Uterus (tissue), 4 donors: ENCODE results near the gene NFXL1. TPM values are rescaled to one million over a fixed set of nuclear protein-coding genes. Genes with fewer than 3 reads are reported as not detected.

Experiments
- DNase-seq, 2 donors: peaks; one replicate each; pipeline ENCODE4 v3.0.0-alpha.2; 2019 to 2020
- H3K27ac ChIP-seq, 2 donors: fragments of 200-600 bp; sonication (generic); 1 replicate in 1 of 2; 2 replicates in 1 of 2; pipeline ENCODE4 v1.5.1; 2016 to 2018
- H3K27me3 ChIP-seq, 2 donors: fragments of 200-600 bp; sonication (generic); one replicate each; pipeline ENCODE4 v1.5.1; 2018 to 2019; ENCODE audit warnings: control low read depth in 1 of 2
- H3K36me3 ChIP-seq, 2 donors: fragments of 200-600 bp; sonication (generic); one replicate each; pipeline ENCODE4 v1.5.1; 2019; ENCODE audit warnings: control low read depth in 1 of 2
- H3K4me1 ChIP-seq, 2 donors: fragments of 200-600 bp; sonication (generic); one replicate each; pipeline ENCODE4 v1.5.1; 2018 to 2019; ENCODE audit warnings: control low read depth in 1 of 2
- H3K4me3 ChIP-seq, 2 donors: fragments of 200-600 bp; sonication (generic); 1 replicate in 1 of 2; 2 replicates in 1 of 2; pipeline ENCODE4 v1.5.1; 2018 to 2019; ENCODE audit warnings: mild to moderate bottlenecking in 1 of 2
- H3K9me3 ChIP-seq, 2 donors: fragments of 200-600 bp; sonication (generic); one replicate each; pipeline ENCODE4 v1.5.1; 2019; ENCODE audit warnings: control low read depth in 1 of 2
- POLR2A ChIP-seq, 2 donors: fragments of 450-650 bp; IDR thresholded peaks; one replicate each; pipeline ENCODE4 v1.6.1; 2016; ENCODE audit warnings: antibody characterized with exemption in 2 of 2, mild to moderate bottlenecking in 1 of 2, moderate library complexity in 1 of 2
- intact Hi-C: fragments of 100-400 bp; cut with DNase I; formaldehyde crosslinking; loops from one replicate; pipeline ENCODE4 v1.15.1; 2023; ENCODE audit warnings: low total_unique reads
- total RNA-seq, 4 donors: library from RNA; depleted of rRNA in 3 of 4; stranded (reverse); fragments of >200 nt in 3 of 4; gene quantifications; one replicate each; pipeline versions ENCODE4 v1.1.0 to v1.2.4, GENCODE V29; 2014 to 2023
- TF ChIP-seq, protein P1 (sequence below), 4 experiments: fragments of 200-600 bp in 2 of 4; fragments of 450-650 bp in 2 of 4; sonication (generic) in 2 of 4; IDR thresholded peaks; one replicate each; pipeline ENCODE4 v1.5.1; 2016 to 2019; ENCODE audit warnings: antibody characterized with exemption in 4 of 4, mild to moderate bottlenecking in 2 of 4, moderate library complexity in 1 of 4
- donor health status: DM: yes; HTN: yes; CAD: no.

NFXL1 gene
- total RNA-seq, 4 donors from 2014 or later, result 5.9 to 24.9 (median 19.6) TPM

DNA sequence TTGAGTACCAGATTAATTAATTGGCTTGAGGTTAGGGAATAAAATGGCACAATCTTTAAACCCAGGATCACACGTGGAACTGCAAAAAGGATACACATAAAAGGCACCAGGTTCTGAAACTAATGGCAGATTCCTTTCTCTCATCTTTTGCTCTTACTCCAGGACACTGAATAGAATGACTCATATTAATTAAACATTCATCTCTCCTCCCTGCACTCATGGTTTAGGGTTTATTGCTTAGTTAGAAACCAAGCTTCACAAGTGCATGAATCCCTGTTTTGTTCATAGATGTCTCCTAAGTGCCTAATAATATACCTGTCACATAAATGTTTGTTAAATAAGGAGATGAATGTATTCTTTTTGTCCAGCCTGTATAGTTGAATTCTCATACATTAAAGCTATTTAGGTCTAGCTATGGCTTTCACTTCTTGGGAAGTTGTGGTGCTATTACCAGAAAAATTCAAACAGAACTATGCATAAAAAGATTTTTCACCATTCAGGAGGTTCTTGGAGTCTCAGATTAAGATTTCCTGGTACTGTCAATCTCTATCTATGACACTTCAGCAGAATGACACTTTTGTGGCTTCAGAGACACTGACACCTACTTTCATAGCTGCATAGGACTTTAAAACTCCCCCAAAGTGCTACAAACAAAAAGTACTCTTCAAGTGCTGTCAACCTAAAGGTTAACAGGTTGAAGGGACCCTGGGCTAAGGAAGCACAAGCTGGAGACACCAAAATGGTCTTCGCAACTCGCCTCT, 83.9 kb downstream of the NFXL1 start:
- Histone ChIP-seq H3K4me1 (no peaks in the 10 kb centered on the region), H3K4me3 (no peak overlapping the region), H3K36me3 (no peaks in the 10 kb centered on the region), H3K27me3 (no peaks in the 10 kb centered on the region), H3K9me3 (no peaks in the 10 kb centered on the region), H3K27ac (no peak overlapping the region)
- intact Hi-C loops, result no loop called here
- TF ChIP-seq POLR2A (IDR thresholded peaks at IDR 0.05), result no peak
- TF ChIP-seq, protein P1, sequence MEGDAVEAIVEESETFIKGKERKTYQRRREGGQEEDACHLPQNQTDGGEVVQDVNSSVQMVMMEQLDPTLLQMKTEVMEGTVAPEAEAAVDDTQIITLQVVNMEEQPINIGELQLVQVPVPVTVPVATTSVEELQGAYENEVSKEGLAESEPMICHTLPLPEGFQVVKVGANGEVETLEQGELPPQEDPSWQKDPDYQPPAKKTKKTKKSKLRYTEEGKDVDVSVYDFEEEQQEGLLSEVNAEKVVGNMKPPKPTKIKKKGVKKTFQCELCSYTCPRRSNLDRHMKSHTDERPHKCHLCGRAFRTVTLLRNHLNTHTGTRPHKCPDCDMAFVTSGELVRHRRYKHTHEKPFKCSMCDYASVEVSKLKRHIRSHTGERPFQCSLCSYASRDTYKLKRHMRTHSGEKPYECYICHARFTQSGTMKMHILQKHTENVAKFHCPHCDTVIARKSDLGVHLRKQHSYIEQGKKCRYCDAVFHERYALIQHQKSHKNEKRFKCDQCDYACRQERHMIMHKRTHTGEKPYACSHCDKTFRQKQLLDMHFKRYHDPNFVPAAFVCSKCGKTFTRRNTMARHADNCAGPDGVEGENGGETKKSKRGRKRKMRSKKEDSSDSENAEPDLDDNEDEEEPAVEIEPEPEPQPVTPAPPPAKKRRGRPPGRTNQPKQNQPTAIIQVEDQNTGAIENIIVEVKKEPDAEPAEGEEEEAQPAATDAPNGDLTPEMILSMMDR (IDR thresholded peaks at IDR 0.05), result no peak
- DNase-seq, result no peak

DNA sequence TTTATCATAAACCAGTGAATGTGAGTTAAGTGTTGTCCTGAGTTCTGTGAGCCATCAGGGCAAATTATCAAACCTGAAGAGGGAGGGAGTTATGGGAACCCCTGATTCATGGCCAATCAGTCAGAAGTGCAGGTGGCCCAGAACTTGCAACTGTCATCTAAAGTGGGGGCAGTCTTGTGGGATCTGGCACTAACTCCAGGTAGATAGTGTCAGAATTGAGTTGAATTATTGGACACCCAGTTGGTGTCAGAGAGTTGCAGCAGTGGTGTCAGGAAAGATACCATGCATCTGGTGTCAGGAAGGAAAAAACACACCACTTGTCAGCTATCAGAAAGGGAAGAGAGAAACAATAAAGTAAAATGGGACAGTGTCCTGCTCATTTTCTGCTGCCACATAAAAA, 84.9 kb downstream of the NFXL1 start:
- Histone ChIP-seq H3K9me3 (no peaks in the 10 kb centered on the region), H3K27ac (no peak overlapping the region), H3K4me1 (no peaks in the 10 kb centered on the region), H3K4me3 (no peak overlapping the region), H3K27me3 (no peaks in the 10 kb centered on the region), H3K36me3 (no peaks in the 10 kb centered on the region)
- no peak for DNase-seq
- TF ChIP-seq POLR2A (IDR thresholded peaks at IDR 0.05), result no peak
- TF ChIP-seq, protein P1 (IDR thresholded peaks at IDR 0.05), result no peak
- intact Hi-C loops, result no loop called here

DNA sequence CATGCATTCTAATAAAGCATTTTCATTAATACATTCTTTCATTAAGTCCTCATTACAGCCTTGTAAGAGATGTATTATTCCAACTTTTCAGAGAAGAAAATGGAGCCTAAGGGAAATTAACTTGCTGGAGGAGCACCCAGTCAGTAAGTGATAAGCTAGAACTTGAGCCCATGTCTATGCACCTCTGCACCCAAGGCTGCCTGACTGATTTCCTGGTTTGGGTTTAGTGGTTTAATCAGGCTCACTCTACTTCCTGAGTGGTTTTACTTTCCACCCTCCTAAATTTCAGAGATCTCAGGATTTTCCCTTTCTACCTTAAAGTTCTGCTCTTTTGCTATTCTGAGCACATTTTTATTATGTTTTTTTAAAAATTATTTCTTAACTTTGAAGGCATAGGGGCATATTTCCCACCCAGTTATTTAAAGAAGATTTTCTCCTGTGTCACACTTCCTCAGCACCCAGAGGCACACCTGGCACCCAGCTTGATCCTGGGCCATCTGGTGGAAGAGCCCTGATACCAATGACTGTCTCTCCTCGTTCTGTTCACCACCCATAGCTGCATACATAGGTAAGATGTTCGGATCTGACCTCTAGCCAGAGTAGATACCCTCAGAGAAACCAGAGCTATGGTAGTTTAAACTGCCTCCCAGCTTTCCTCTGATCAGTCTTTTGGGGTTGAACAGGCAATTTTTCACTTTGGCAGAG, 86.9 kb downstream of the NFXL1 start:
- no peak for TF ChIP-seq POLR2A (IDR thresholded peaks at IDR 0.05)
- TF ChIP-seq, protein P1 (IDR thresholded peaks at IDR 0.05), result no peak
- Histone ChIP-seq H3K4me3 (no peak overlapping the region), H3K9me3 (no peaks in the 10 kb centered on the region), H3K36me3 (no peaks in the 10 kb centered on the region), H3K27ac (no peak overlapping the region), H3K27me3 (no peaks in the 10 kb centered on the region), H3K4me1 (no peaks in the 10 kb centered on the region)
- no peak for DNase-seq
- intact Hi-C loops, result no loop called here

DNA sequence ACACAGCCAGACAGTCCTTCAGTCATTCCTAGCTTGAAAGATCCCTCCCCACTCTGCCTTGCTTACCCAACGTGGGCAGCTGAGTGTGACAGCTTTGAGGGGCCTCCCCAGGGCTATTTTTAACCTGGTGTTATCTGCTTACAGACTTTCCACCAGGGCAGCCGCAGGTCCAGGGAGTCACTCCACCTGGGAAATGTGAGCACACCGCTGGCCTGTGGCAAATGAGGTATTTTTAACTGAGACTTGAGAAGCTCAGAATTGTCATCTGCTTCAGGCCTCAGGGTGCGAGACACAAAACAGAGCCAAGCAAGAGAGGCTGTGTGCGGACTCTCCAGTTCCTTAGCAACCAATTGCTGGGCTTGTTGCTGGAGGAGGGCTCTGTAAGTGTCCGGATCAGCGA, 89.5 kb downstream of the NFXL1 start:
- intact Hi-C loops, result no loop called here
- Histone ChIP-seq H3K9me3 (no peaks in the 10 kb centered on the region), H3K36me3 (no peaks in the 10 kb centered on the region), H3K4me1 (no peaks in the 10 kb centered on the region), H3K27me3 (no peaks in the 10 kb centered on the region), H3K27ac (no peak overlapping the region), H3K4me3 (no peak overlapping the region)
- DNase-seq, result no peak
- TF ChIP-seq, protein P1 (IDR thresholded peaks at IDR 0.05), result no peak
- TF ChIP-seq POLR2A (IDR thresholded peaks at IDR 0.05), result no peak

DNA sequence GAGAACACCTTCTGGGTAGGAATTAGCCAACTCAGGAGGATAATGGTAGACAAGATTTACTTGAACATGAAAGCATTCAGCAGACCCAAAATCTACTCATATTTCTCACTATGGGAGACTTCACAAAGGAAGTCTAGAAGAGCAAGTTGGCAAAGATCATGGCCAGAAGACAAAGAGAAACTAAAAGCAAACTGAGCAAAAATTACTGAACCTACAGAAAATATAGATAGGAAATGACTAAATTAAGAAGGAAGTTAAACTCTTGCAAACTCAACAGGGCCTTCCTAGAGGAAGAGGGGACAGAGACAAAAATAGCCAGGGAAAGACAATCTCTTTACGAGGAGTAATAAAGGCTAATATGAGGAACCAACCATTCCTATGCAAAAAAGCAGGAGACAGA, 95.2 kb downstream of the NFXL1 start:
- TF ChIP-seq POLR2A (IDR thresholded peaks at IDR 0.05), result no peak
- TF ChIP-seq, protein P1 (IDR thresholded peaks at IDR 0.05), result no peak
- no peaks in the 10 kb centered on the region for H3K27me3 ChIP-seq
- H3K4me3 ChIP-seq, result no peak overlapping the region
- no peaks in the 10 kb centered on the region for H3K4me1 ChIP-seq
- intact Hi-C loops, result no loop called here
- no peak for DNase-seq
- no peaks in the 10 kb centered on the region for H3K36me3 ChIP-seq
- no peak overlapping the region for H3K27ac ChIP-seq
- no peaks in the 10 kb centered on the region for H3K9me3 ChIP-seq
